CD14-positive monocyte (primary cell): ENCODE results near the gene INPP4A. TPM values are rescaled to one million over a fixed set of nuclear protein-coding genes. Genes with fewer than 3 reads are reported as not detected.

ENCODE experiments used
- DNase-seq, 3 donors: peaks; one replicate each; pipeline ENCODE4 v3.0.0-alpha.2; 2011 to 2022
- H2AFZ ChIP-seq: 2 replicates; pipeline ENCODE4 v1.6.0; 2012; ENCODE audit warnings: mild to moderate bottlenecking, low read depth, low read length, inconsistent platforms; ENCODE audit not compliant: insufficient read depth, poor library complexity, severe bottlenecking
- H3K27ac ChIP-seq, 2 donors: 1 replicate in 1 of 2; 2 replicates in 1 of 2; pipeline ENCODE4 v1.5.1; 2012 to 2013; ENCODE audit warnings: low read length in 2 of 2, control low read depth in 1 of 2, inconsistent platforms in 1 of 2, low read depth in 1 of 2, mild to moderate bottlenecking in 1 of 2
- H3K27me3 ChIP-seq, 2 donors: one replicate each; pipeline versions ENCODE4 v1.6.0 to v1.6.1; 2011 to 2013; ENCODE audit warnings: low read length in 2 of 2; ENCODE audit not compliant: control insufficient read depth in 2 of 2, insufficient read depth in 2 of 2
- H3K36me3 ChIP-seq, 2 donors: replicated peaks in 1 of 2; 1 replicate in 1 of 2; 2 replicates in 1 of 2; pipeline versions ENCODE4 v1.5.1 to v1.6.1; 2012 to 2013; ENCODE audit warnings: low read length in 2 of 2, control low read depth in 1 of 2, inconsistent platforms in 1 of 2, mild to moderate bottlenecking in 1 of 2; ENCODE audit not compliant: insufficient read depth in 2 of 2, control insufficient read depth in 1 of 2
- H3K4me1 ChIP-seq, 2 donors: 1 replicate in 1 of 2; 2 replicates in 1 of 2; pipeline versions ENCODE4 v1.5.1 to v1.6.1; 2012 to 2013; ENCODE audit warnings: low read length in 2 of 2, control low read depth in 1 of 2, inconsistent platforms in 1 of 2, mild to moderate bottlenecking in 1 of 2, moderate library complexity in 1 of 2; ENCODE audit not compliant: insufficient read depth in 2 of 2, control insufficient read depth in 1 of 2
- H3K4me2 ChIP-seq: replicated peaks from 2 replicates; pipeline ENCODE3; 2012; ENCODE audit warnings: low read length, moderate library complexity, mild to moderate bottlenecking; ENCODE audit not compliant: poor library complexity, severe bottlenecking; ENCODE audit errors: extremely low read depth
- H3K4me3 ChIP-seq, 3 experiments: fragments of 200-600 bp in 1 of 3; sonication (generic) in 1 of 3; replicated peaks in 1 of 3; 1 replicate in 2 of 3; 2 replicates in 1 of 3; pipeline ENCODE4 v1.5.1; 2011 to 2013; ENCODE audit warnings: low read length in 3 of 3, mild to moderate bottlenecking in 3 of 3, control low read depth in 2 of 3, low read depth in 2 of 3, inconsistent platforms in 1 of 3, moderate library complexity in 1 of 3
- H3K79me2 ChIP-seq: 2 replicates; pipeline ENCODE4 v1.6.0; 2012; ENCODE audit warnings: mild to moderate bottlenecking, control low read depth, inconsistent platforms, low read length, moderate library complexity; ENCODE audit not compliant: insufficient read depth
- H3K9ac ChIP-seq: 2 replicates; pipeline ENCODE4 v1.6.0; 2017; ENCODE audit warnings: low read length, mild to moderate bottlenecking; ENCODE audit not compliant: insufficient read depth, poor library complexity, severe bottlenecking
- H3K9me3 ChIP-seq, 2 donors: replicated peaks in 1 of 2; 1 replicate in 1 of 2; 2 replicates in 1 of 2; pipeline versions ENCODE4 v1.5.1 to v1.6.1; 2012 to 2013; ENCODE audit warnings: low read length in 2 of 2, control low read depth in 1 of 2; ENCODE audit not compliant: control insufficient read depth in 1 of 2, insufficient read depth in 1 of 2
- H4K20me1 ChIP-seq: 2 replicates; pipeline ENCODE4 v1.6.0; 2012; ENCODE audit warnings: mild to moderate bottlenecking, low read length, control low read depth, moderate library complexity; ENCODE audit not compliant: insufficient read depth
- H3K27ac Mint-ChIP-seq, 7 donors: one replicate each; pipeline ENCODE4 v1.8.0; 2020; ENCODE audit warnings: mild to moderate bottlenecking in 7 of 7, mixed read lengths in 7 of 7, moderate library complexity in 6 of 7, inconsistent platforms in 2 of 7
- H3K27me3 Mint-ChIP-seq, 3 donors: one replicate each; pipeline ENCODE4 v1.8.0; 2021 to 2022; ENCODE audit warnings: low read depth in 3 of 3, mild to moderate bottlenecking in 3 of 3, mixed read lengths in 3 of 3, moderate library complexity in 3 of 3, inconsistent platforms in 1 of 3
- H3K36me3 Mint-ChIP-seq, 2 donors: one replicate each; pipeline ENCODE4 v1.8.0; 2020; ENCODE audit warnings: mixed read lengths in 2 of 2, inconsistent platforms in 1 of 2, mild to moderate bottlenecking in 1 of 2
- H3K4me1 Mint-ChIP-seq: one replicate; pipeline ENCODE4 v1.8.0; 2020; ENCODE audit warnings: mild to moderate bottlenecking, mixed read lengths
- H3K4me3 Mint-ChIP-seq, 2 donors: one replicate each; pipeline ENCODE4 v1.8.0; 2020; ENCODE audit warnings: mild to moderate bottlenecking in 2 of 2, mixed read lengths in 2 of 2, moderate library complexity in 1 of 2
- H3K9me3 Mint-ChIP-seq, 7 donors: one replicate each; pipeline ENCODE4 v1.8.0; 2020 to 2022; ENCODE audit warnings: mixed read lengths in 7 of 7, mild to moderate bottlenecking in 6 of 7, moderate library complexity in 6 of 7, inconsistent platforms in 2 of 7
- CTCF ChIP-seq: fragments of 200-600 bp; IDR thresholded peaks from one replicate; pipeline ENCODE4 v1.8.0; 2022; ENCODE audit warnings: antibody characterized with exemption, mild to moderate bottlenecking
- WGBS: methylation state at CpG from one replicate; pipeline ENCODE4 v1.1.5; 2013; ENCODE audit warnings: missing lambda C conversion rate; ENCODE audit not compliant: insufficient coverage; 5-methylcytosine and 5-hydroxymethylcytosine counted together
- intact Hi-C, 2 donors: fragments of 100-400 bp; cut with micrococcal nuclease; formaldehyde crosslinking; loops; one replicate each; pipeline versions ENCODE4 v1.15.0 to v1.15.1; 2023
- polyA plus RNA-seq, 3 donors: library from polyadenylated mRNA; depleted of rRNA in 1 of 3; unstranded in 2 of 3; stranded (reverse) in 1 of 3; fragments of 300-500 nt in 2 of 3; fragments of >200 nt in 1 of 3; fragmentation: Illumina TruSeq in 2 of 3; gene quantifications; 1 replicate in 2 of 3; 2 replicates in 1 of 3; pipeline ENCODE4 v1.2.3, GENCODE V29; 2012 to 2021

INPP4A gene
- polyA plus RNA-seq, 3 donors: 13.7 to 52.4 (median 20.7) TPM

GRCh38 chr2:98487101-98487805 is 42.6 kb downstream of the INPP4A start:
- Histone ChIP-seq H3K4me3 (no peak overlapping the region), H3K4me2 (no peak overlapping the region), H3K36me3 (peaks cover 14 to 19% of the 10 kb centered on the region in 2 donors), H3K4me1 (peaks cover 35 to 48% of the 10 kb centered on the region in 2 donors), H3K9me3 (no peaks in the 10 kb centered on the region), H3K27ac (peak overlapping the region in 1 of 2 donors; percentile 75), H3K9ac (no peak overlapping the region), H3K27me3 (no peaks in the 10 kb centered on the region), H2AFZ (no peak overlapping the region), H4K20me1 (peaks cover 94% of the 10 kb centered on the region), H3K79me2 (peaks cover 100% of the 10 kb centered on the region)
- WGBS: no CpG with 5 or more reads among the region's 2 CpGs
- intact Hi-C loops: loop anchor here in 1 of 2 donors (5.0 kb wide), 1 partner anchor 40 kb away; no protein-coding TSS in a partner anchor
- DNase-seq: no peak
- Mint-ChIP-seq H3K9me3 (peaks cover 0 to 3% (median 0%) of the 10 kb centered on the region in 7 donors), H3K4me1 (peaks cover 69% of the 10 kb centered on the region), H3K36me3 (peaks cover 20 to 24% of the 10 kb centered on the region in 2 donors), H3K27me3 (peaks cover 0 to 4% (median 0%) of the 10 kb centered on the region in 3 donors), H3K4me3 (no peak overlapping the region), H3K27ac (peak overlapping the region in 2 of 7 donors; percentile 68 to 77)
- TF ChIP-seq CTCF: no peak

GRCh38 chr2:98487806-98488189 is 43.1 kb downstream of the INPP4A start:
- intact Hi-C loops: loop anchor here in 1 of 2 donors (5.0 kb wide), 1 partner anchor 40 kb away; no protein-coding TSS in a partner anchor
- peaks cover 69% of the 10 kb centered on the region for H3K4me1 Mint-ChIP-seq
- H3K27me3 ChIP-seq: no peaks in the 10 kb centered on the region
- no peak overlapping the region for H3K4me3 ChIP-seq
- H3K9ac ChIP-seq: no peak overlapping the region
- peaks cover 24 to 29% of the 10 kb centered on the region in 2 donors for H3K36me3 Mint-ChIP-seq
- peaks cover 100% of the 10 kb centered on the region for H3K79me2 ChIP-seq
- TF ChIP-seq CTCF: peak; percentile 82
- peaks cover 35 to 43% of the 10 kb centered on the region in 2 donors for H3K4me1 ChIP-seq
- peak overlapping the region in 6 of 7 donors; percentile 35 to 87 (median 80) for H3K27ac Mint-ChIP-seq
- WGBS: no CpG with 5 or more reads among the region's 3 CpGs
- DNase-seq: peak; percentile 57 to 72 (median 70)
- no peaks in the 10 kb centered on the region for H3K9me3 ChIP-seq
- peaks cover 94% of the 10 kb centered on the region for H4K20me1 ChIP-seq
- H3K4me2 ChIP-seq: peak overlapping the region; percentile 21
- H3K9me3 Mint-ChIP-seq: peaks cover 0 to 3% (median 0%) of the 10 kb centered on the region in 7 donors
- no peak overlapping the region for H3K4me3 Mint-ChIP-seq
- peaks cover 14 to 25% of the 10 kb centered on the region in 2 donors for H3K36me3 ChIP-seq
- H2AFZ ChIP-seq: no peak overlapping the region
- peaks cover 0 to 1% (median 0%) of the 10 kb centered on the region in 3 donors for H3K27me3 Mint-ChIP-seq
- H3K27ac ChIP-seq: peak overlapping the region in 1 of 2 donors; percentile 75
